ENCODE measurements around the gene KCTD2. TPM values are rescaled to one million over a fixed set of nuclear protein-coding genes. Genes with fewer than 3 reads are reported as not detected.

Gene KCTD2, protein sequence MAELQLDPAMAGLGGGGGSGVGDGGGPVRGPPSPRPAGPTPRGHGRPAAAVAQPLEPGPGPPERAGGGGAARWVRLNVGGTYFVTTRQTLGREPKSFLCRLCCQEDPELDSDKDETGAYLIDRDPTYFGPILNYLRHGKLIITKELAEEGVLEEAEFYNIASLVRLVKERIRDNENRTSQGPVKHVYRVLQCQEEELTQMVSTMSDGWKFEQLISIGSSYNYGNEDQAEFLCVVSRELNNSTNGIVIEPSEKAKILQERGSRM
- total RNA-seq = 10 to 100 TPM; 20.6 to 20.8 TPM
- 10 to 100 TPM; 25.0 to 32.0 (median 27.2) TPM for polyA plus RNA-seq (ENCODE audit: insufficient read length in 6 of 6)
- long read RNA-seq, donor 1, transcript KCTD2-201 (6 exons, 3,635 nt) = major isoform, 8 of 8 reads
- long read RNA-seq, donor 1, partial matches to known transcripts = 0 of 8 reads
- long read RNA-seq, donor 1, other reads (novel, unspliced or antisense) = 0 of 8 reads
- long read RNA-seq, donor 2, partial matches to known transcripts = 747 of 762 reads
- long read RNA-seq, donor 2, other reads (novel, unspliced or antisense) = 12 of 762 reads
- long read RNA-seq, donor 3, partial matches to known transcripts = 0 of 2 reads
- long read RNA-seq, donor 3, other reads (novel, unspliced or antisense) = 0 of 2 reads
- long read RNA-seq, donor 4, partial matches to known transcripts = 0 of 2 reads
- long read RNA-seq, donor 4, other reads (novel, unspliced or antisense) = 2 of 2 reads
- long read RNA-seq, donor 5, partial matches to known transcripts = 0 of 1 reads
- long read RNA-seq, donor 5, other reads (novel, unspliced or antisense) = 0 of 1 reads
- long read RNA-seq, donor 6, transcript KCTD2-201 (6 exons, 3,635 nt) = major isoform, 11 of 11 reads
- long read RNA-seq, donor 6, partial matches to known transcripts = 0 of 11 reads
- long read RNA-seq, donor 6, other reads (novel, unspliced or antisense) = 0 of 11 reads
- long read RNA-seq, donor 7 = 0 reads
- long read RNA-seq, donor 8, transcript KCTD2-201 (6 exons, 3,635 nt) = major isoform, 6 of 489 reads
- long read RNA-seq, donor 8, partial matches to known transcripts = 476 of 489 reads
- long read RNA-seq, donor 8, other reads (novel, unspliced or antisense) = 7 of 489 reads
- long read RNA-seq, donor 9 = 0 reads
- long read RNA-seq, donor 10, partial matches to known transcripts = 0 of 2 reads
- long read RNA-seq, donor 10, other reads (novel, unspliced or antisense) = 2 of 2 reads
- long read RNA-seq, donor 11 = 0 reads
- long read RNA-seq, donor 12, partial matches to known transcripts = 0 of 3 reads
- long read RNA-seq, donor 12, other reads (novel, unspliced or antisense) = 0 of 3 reads

GRCh38 chr17:75046407-75047289 lies at the start of gene KCTD2, which contains the start of gene ATP5PD:
Gene KCTD2, plus strand, starts transcription at chr17:75047225. Its CDS starts 26 bp downstream, at chr17:75047251.
Gene ATP5PD, minus strand, starts transcription at chr17:75046969. Its CDS starts 4,319 bp downstream, at chr17:75042650.
- peak within 1 kb of the TSS; percentile 72 to 97 for H3K4me3 ChIP-seq
- peak; percentile 95 to 98 (median 97) for DNase-seq
- H3K4me1 ChIP-seq = peaks cover 12 to 29% of the 10 kb centered on the region in 2 donors
- H3K9me3 ChIP-seq = no peaks in the 10 kb centered on the region
- H3K36me3 ChIP-seq = peaks cover 0 to 31% of the 10 kb centered on the region in 2 donors
- ATAC-seq = peak; percentile 100
- TF ChIP-seq CTCF (IDR thresholded peaks at IDR 0.05) = peak in 1 of 2 donors; percentile 17
- H3K27me3 ChIP-seq = no peaks in the 10 kb centered on the region
- intact Hi-C loops (cut with DNase I) = no loop called here
- H3K27ac ChIP-seq = peak within 1 kb of the TSS; percentile 92 to 95

- Histone ChIP-seq H3K27ac (no peak overlapping the region), H3K4me1 (no peaks in the 10 kb centered on the region), H3K4me3 (no peak overlapping the region), H3K27me3 (no peaks in the 10 kb centered on the region), H3K36me3 (peaks cover 0 to 28% of the 10 kb centered on the region in 2 donors), H3K9me3 (no peaks in the 10 kb centered on the region)
- intact Hi-C loops (cut with DNase I) = no loop called here
- TF ChIP-seq CTCF (IDR thresholded peaks at IDR 0.05) = no peak
- ATAC-seq = no peak
- DNase-seq = no peak
These were observed 48.2 kb upstream of the KCTD2 start for GRCh38 chr17:74998783-74999182.

GRCh38 chr17:74999523-74999922 lies 47.5 kb upstream of the KCTD2 start:
- H3K9me3 ChIP-seq = no peaks in the 10 kb centered on the region
- H3K27me3 ChIP-seq = no peaks in the 10 kb centered on the region
- H3K27ac ChIP-seq = no peak overlapping the region
- ATAC-seq (no peak), DNase-seq (no peak)
- intact Hi-C loops (cut with DNase I) = no loop called here
- H3K36me3 ChIP-seq = peaks cover 0 to 36% of the 10 kb centered on the region in 2 donors
- TF ChIP-seq CTCF (IDR thresholded peaks at IDR 0.05) = no peak
- no peaks in the 10 kb centered on the region for H3K4me1 ChIP-seq
- no peak overlapping the region for H3K4me3 ChIP-seq
